ENCODE results near the gene OR6N1. TPM values are rescaled to one million over a fixed set of nuclear protein-coding genes. Genes with fewer than 3 reads are reported as not detected.

The OR6N1 gene
- total RNA-seq, 4 donors from 2014 or later: not detected

GRCh38 chr1:158731707-158732106, 40.3 kb downstream of the OR6N1 start:
- Histone ChIP-seq H3K27ac (no peak overlapping the region), H3K9me3 (no peaks in the 10 kb centered on the region), H3K4me3 (no peak overlapping the region), H3K4me1 (no peaks in the 10 kb centered on the region), H3K27me3 (no peaks in the 10 kb centered on the region), H3K36me3 (no peaks in the 10 kb centered on the region)
- 78 to 100% methylated on average over 3 to 4 of the region's 4 CpGs for WGBS, 2 donors (ENCODE audit: low coverage in 1 of 2)
- TF ChIP-seq EP300 (IDR thresholded peaks at IDR 0.05; ENCODE audit: low read depth): no peak
- TF ChIP-seq POLR2A (IDR thresholded peaks at IDR 0.05): no peak
- DNase-seq: no peak
- in situ Hi-C loops (cut with MboI; ENCODE audit: low pct_ligation_motif_present in 1 of 4, low pct_unique_long_range_greater_than_20kb in 1 of 4, low sequenced_read_pairs in 3 of 4) (no loop called here), intact Hi-C loops (cut with DNase I; ENCODE audit: low total_unique reads) (no loop called here)

- Histone ChIP-seq H3K4me1 (no peaks in the 10 kb centered on the region), H3K36me3 (no peaks in the 10 kb centered on the region), H3K27ac (no peak overlapping the region), H3K9me3 (no peaks in the 10 kb centered on the region), H3K4me3 (no peak overlapping the region), H3K27me3 (no peaks in the 10 kb centered on the region)
- WGBS, 2 donors (ENCODE audit: low coverage in 1 of 2): 47 to 52% methylated on average over 4 of the region's 4 CpGs
- intact Hi-C loops (cut with DNase I; ENCODE audit: low total_unique reads) (no loop called here), in situ Hi-C loops (cut with MboI; ENCODE audit: low pct_ligation_motif_present in 1 of 4, low pct_unique_long_range_greater_than_20kb in 1 of 4, low sequenced_read_pairs in 3 of 4) (no loop called here)
- DNase-seq: no peak
- no peak for TF ChIP-seq EP300 (IDR thresholded peaks at IDR 0.05; ENCODE audit: low read depth)
- no peak for TF ChIP-seq POLR2A (IDR thresholded peaks at IDR 0.05)
- no peak for TF ChIP-seq CTCF (IDR thresholded peaks at IDR 0.05)
- no peak for TF ChIP-seq POLR2AphosphoS5 (IDR thresholded peaks at IDR 0.05)
These were observed 41.5 kb downstream of the OR6N1 start for GRCh38 chr1:158730453-158730852.

GRCh38 chr1:158728510-158729225, 43.3 kb downstream of the OR6N1 start:
- H3K9me3 ChIP-seq: no peaks in the 10 kb centered on the region
- no peaks in the 10 kb centered on the region for H3K4me1 ChIP-seq
- WGBS, 2 donors (ENCODE audit: low coverage in 1 of 2): 42 to 61% methylated on average over 2 to 3 of the region's 3 CpGs
- no peak overlapping the region for H3K27ac ChIP-seq
- H3K4me3 ChIP-seq: no peak overlapping the region
- TF ChIP-seq CTCF (IDR thresholded peaks at IDR 0.05): no peak
- no peaks in the 10 kb centered on the region for H3K36me3 ChIP-seq
- in situ Hi-C loops (cut with MboI; ENCODE audit: low pct_ligation_motif_present in 1 of 4, low pct_unique_long_range_greater_than_20kb in 1 of 4, low sequenced_read_pairs in 3 of 4): no loop called here
- intact Hi-C loops (cut with DNase I; ENCODE audit: low total_unique reads): no loop called here
- DNase-seq: no peak
- no peaks in the 10 kb centered on the region for H3K27me3 ChIP-seq

GRCh38 chr1:158724442-158724841, 47.6 kb downstream of the OR6N1 start:
- no peaks in the 10 kb centered on the region for H3K9me3 ChIP-seq
- in situ Hi-C loops (cut with MboI; ENCODE audit: low pct_ligation_motif_present in 1 of 4, low pct_unique_long_range_greater_than_20kb in 1 of 4, low sequenced_read_pairs in 3 of 4) (no loop called here), intact Hi-C loops (cut with DNase I; ENCODE audit: low total_unique reads) (no loop called here)
- H3K4me3 ChIP-seq: no peak overlapping the region
- H3K27me3 ChIP-seq: no peaks in the 10 kb centered on the region
- no peak for DNase-seq
- no peaks in the 10 kb centered on the region for H3K36me3 ChIP-seq
- TF ChIP-seq EP300 (IDR thresholded peaks at IDR 0.05; ENCODE audit: low read depth): no peak
- TF ChIP-seq POLR2A (IDR thresholded peaks at IDR 0.05): no peak
- TF ChIP-seq CTCF (IDR thresholded peaks at IDR 0.05): no peak
- TF ChIP-seq POLR2AphosphoS5 (IDR thresholded peaks at IDR 0.05): no peak
- H3K4me1 ChIP-seq: no peaks in the 10 kb centered on the region
- no peak overlapping the region for H3K27ac ChIP-seq
- WGBS, 2 donors (ENCODE audit: low coverage in 1 of 2): 93% methylated on average over 5 of the region's 5 CpGs; no CpG with 5 or more reads in 1 of the 2 donors

GRCh38 chr1:158720620-158721019, 51.4 kb downstream of the OR6N1 start, which contains the start of gene OR6K3:
OR6K3 (minus strand) TSS chr1:158720720; CDS start chr1:158718115, 2,605 bp downstream.
- Histone ChIP-seq H3K27ac (no peak within 1 kb of the TSS), H3K36me3 (no peaks in the 10 kb centered on the region), H3K9me3 (no peaks in the 10 kb centered on the region), H3K27me3 (no peaks in the 10 kb centered on the region), H3K4me3 (no peak within 1 kb of the TSS), H3K4me1 (no peaks in the 10 kb centered on the region)
- 69 to 75% methylated on average over 2 of the region's 2 CpGs for WGBS, 2 donors (ENCODE audit: low coverage in 1 of 2)
- DNase-seq: no peak
- in situ Hi-C loops (cut with MboI; ENCODE audit: low pct_ligation_motif_present in 1 of 4, low pct_unique_long_range_greater_than_20kb in 1 of 4, low sequenced_read_pairs in 3 of 4): no loop called here
- TF ChIP-seq POLR2AphosphoS5 (IDR thresholded peaks at IDR 0.05) (no peak), POLR2A (IDR thresholded peaks at IDR 0.05) (no peak), CTCF (IDR thresholded peaks at IDR 0.05) (no peak), EP300 (IDR thresholded peaks at IDR 0.05; ENCODE audit: low read depth) (no peak)
- intact Hi-C loops (cut with DNase I; ENCODE audit: low total_unique reads): no loop called here

Data from transverse colon (tissue), 4 donors.